HG03103 (cell line): ENCODE data around the gene TBX10.
"Not testable (repeated sequence)": the region's sequence is repeated elsewhere in the genome, so short reads cannot be mapped to it uniquely, and the experiment has no call there.

Source experiments
- ATAC-seq: cut with Tn5 transposase; IDR thresholded peaks from one replicate; pipeline ENCODE4 v1.9.1; 2021; ENCODE audit warnings: low read depth; ENCODE audit not compliant: unreplicated experiment

The TBX10 gene

DNA sequence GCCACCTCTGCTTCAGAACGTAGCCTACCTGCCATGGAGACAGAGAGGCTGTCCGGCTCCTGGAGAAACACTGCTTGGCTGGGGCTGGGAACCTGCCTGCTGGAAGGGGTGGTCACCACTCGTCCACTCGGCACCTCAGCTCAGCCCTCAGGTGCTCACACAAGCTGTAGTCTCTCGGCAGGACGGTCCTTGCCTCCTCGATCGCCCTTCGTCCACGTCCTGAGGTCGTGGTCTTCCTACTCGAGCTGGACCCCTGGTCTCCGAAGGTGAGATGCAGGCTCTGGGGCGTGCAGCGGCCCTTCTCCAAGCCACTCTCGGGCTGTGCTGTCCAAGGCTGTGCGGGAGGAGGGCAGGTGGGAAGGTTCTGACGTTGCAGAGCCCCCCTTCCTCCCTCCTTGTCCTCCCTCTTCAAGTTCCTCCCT lies at the start of gene TBX10:
TSS of gene TBX10 (minus strand) at position 326 of the 422 bp plus-strand sequence. CDS start at position 35, 291 bp downstream.
- ATAC-seq, result no peak

DNA sequence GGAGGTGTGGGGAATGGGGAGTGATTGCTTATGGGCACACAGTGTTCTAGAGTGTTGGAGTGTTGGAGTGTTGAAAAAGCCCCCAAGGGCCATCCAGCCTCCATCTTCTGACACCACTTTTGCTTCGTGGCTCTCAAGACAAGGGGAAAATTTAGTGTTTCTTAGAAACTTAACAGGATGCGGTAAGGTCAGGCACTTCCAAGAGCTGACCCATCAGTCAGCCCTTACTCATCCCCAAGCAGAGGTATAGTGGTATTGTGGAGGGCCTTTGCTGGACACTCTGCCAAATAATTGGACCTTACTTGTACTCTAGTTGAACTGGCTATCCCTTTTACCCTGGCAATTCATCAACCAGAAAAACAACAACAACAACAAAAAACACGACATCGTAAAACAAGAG lies 49.6 kb upstream of the TBX10 start:
- no peak for ATAC-seq

DNA sequence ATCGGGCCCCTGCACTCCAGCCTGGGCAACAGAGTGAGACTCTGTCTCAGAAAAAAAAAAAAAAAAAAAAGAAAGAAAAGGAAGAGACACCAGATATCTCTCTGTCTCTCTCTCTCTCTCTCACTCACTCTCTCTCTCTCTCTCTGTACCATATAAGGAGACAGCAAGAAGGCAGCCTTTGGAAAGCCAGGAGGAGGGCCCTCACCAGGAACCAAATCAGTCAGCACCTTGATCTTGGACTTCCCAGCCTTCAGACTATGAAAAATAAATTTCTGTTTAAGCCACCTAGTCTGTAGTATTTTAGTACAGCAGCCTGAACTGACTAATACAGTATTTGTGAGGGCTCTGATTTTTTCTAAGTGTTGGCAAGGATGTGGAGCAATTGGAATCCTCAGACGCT lies 48.4 kb upstream of the TBX10 start:
- ATAC-seq, result no peak

DNA sequence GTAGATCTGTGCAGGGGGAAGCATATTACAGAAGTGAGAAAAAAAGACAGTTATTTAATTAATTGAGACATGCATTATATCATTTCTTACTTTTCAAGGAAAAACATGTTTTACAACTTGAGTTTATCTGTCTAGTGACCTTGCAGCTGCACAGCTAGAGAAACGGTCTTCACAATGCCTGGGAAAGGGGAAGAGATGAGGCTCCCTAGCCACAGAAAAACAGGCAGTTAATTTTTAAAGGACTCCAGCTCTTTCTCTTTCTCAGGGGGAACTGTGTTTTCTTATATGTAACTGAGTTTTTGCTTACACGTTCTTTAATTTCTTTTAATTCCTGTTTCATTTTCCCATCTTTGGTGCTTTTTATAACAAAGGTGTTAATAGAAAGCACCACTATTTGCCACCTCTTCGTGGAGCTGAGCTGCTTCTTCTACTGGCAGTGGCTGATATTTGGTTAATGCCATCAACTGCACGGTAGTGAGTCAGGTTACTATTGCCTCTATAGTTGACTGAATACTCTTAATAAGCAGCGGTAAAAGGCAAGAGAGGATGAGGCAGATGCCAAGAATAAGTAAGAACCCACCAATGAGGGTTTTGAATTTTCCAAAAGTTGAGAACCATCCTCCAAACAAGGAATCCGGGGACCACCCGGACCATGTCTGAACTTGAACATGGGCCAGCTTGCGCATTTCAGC lies 46.2 kb upstream of the TBX10 start:
- ATAC-seq, result not testable (repeated sequence)

DNA sequence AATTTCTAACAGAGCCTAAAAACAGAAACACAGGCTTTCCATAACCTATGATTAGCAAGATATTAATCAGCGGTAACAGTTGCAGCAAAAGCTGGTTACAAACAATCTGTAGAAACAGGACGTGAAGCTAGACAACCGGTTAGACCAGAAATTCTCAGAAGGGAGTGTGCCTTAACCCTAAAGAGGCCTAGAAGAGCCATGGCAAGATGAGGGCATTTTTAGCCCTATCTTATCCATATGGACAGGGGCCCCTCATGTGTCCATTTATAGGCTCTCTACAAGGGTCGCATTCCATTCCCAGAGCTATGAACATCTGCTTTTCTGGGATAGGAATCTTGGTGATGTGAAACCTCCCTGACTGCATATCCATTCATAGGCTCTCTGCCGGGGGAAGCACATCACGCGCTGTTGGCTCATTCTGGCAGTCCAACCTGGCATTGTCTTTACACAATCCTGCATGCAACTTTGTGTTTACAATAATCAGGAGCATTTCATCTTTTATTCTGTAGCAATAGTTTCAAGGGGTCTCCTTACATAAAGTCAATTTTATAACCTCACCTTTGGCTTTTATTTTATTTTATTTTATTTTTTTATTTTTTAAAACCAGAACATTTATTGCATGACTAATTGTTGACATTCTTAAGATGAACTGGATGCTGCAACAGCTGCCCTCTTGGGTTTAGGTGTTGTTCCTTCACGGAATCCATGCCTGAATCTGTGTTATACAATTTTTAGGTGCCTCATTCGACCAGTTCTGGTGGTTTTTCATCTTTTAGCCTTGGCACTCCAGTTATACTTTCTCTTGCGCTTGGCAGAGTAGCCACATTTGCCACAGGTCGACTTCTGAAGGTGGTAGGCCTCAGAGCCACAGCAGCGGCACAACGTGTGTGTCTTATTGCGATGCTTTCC lies 42.8 kb upstream of the TBX10 start:
- ATAC-seq, result not testable (repeated sequence)

DNA sequence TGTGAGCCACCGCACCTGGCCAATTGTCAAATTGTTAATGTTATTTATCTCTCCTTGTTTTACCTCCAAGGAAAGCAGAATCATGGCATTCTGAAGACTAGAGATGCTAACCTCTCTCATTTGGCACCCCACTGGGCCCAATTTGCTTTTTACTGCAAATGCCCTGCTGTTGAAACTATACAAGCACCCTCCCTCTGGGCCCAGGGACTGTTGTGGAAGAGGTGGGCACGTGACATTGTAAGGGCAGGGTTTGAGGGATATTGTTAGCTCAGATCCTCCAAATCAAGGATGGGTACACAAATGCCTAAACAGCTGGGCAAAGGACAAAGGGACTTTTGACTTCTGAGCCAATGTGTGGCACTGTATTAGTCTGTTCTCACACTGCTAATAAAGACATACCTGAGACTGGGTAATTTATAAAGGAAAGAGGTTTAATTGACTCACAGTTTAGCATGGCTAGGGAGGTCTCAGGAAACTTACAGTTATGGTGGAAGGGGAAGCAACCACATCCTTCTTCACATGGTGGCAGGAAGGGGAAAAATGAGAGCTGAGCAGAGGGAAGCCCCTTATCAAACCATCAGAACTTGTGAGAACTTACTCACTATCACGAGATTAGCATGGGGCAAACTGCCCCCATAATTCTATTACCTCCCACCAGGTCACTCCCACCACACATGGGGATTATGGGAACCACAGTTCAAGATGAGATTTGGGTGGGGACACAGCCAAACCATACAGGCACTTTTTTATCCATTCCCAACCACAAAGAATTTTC lies 41.3 kb upstream of the TBX10 start:
- ATAC-seq, result no peak

DNA sequence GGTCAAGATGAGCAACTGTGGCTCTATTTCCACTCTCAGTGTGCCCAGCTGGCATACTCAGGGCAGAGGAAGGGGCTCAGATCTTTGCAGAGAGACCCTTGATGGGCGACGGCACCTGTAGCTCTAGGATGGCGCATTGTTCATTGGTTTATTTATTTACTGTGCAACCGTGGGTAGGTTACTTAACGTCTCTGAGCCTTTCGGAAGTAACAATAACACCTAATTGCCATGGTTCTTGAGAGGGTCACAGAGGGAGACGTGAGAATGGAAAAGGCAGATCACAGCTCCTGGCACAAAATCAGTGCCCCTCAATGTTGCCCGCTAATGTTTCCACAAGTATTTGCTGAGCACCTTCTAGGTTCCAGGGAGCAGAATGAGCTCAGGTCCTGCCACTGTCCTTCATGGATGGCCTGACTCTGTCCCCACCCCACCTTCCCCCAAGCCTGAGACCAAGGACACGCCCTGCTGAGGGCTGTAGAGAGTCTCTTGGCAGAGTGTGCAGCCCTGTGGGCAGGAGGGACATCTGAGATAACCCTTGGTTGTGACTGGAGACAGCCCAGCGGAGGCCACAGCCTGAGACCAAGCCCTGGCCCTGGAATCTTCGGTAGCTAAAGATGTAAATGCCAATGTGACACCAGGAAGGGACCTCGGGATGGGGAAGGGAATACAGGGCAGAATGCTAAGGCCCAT lies 35.6 kb upstream of the TBX10 start:
- no peak for ATAC-seq

DNA sequence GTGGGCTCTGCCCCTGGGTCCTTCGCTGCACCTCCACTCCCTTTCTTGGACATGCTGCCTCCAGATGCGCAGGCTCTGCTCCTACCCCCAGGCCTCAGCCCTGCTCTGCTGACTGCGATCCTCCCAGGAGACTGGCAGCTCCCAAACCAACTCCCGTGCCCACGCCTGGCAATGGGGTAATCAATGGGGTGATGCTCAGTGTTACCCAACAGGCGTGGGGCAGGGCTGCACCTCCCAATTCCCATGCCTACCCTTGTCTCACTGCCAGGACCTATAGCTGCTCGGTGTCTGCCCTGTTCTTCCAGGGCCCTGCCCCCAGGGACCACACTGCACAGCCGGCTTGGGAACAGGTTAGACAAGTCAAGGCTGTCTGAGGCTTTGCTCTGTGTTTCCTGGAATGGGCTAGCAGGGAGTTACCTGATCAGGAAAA lies 34.9 kb upstream of the TBX10 start, which contains the start of gene ALDH3B2:
TSS of gene ALDH3B2 (minus strand) at position 182 of the 430 bp plus-strand sequence. CDS start 7,688 bp downstream, outside the sequence.
- no peak for ATAC-seq

DNA sequence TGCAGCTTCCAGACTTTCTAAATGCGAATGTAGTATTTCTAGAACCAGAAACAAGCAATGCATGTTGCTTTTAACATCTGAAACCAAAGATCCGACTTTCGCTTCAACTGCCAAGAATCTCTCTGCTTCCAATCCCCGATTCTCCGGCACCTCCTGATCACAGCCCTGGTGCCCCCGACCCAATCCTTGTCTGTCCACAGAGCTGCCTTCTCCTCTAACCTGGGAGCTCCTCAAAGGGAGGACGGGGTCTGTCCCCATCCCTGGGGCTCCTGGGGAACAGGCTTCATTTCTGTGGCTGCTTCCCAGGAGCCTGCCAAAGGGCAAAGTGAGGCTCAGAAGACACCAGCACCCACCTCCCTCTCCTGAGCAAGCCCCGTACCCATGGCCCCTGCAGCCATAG lies 34.3 kb upstream of the TBX10 start:
- ATAC-seq, result no peak

DNA sequence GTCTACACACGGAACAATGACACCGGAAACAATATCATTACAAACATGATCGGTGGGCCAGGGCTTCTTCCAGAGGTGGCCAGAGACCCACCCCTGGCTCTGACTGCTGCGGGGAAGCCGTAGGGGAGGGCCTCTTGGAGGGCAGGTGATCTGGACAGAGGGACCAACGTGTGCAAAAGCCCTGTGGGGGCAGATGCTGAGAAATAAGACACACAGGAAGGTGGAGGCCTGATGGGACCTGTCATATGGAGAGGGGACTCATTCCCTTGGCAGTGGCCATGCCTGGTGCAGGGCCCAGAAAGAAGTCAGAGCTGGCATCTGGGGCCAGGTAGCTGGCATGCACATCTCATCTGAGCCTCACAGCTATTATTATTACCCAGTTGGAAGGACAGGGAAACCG lies 33.8 kb upstream of the TBX10 start:
- no peak for ATAC-seq

DNA sequence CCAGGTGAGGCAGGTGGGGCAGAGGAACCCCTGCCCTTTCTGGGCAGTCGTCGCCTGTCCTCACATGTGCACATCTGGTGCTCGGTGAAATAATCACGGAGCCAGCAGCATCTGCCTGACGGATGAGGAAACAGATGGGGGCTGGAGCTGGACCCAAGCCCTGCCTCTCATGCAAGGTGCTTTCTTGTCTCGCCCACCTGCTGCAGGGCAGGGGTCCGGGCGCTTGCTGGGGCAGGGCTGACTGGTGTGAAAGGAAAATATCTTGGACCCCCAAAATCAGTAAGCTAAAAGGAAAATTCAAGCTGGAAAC lies 31.6 kb upstream of the TBX10 start:
- no peak for ATAC-seq

DNA sequence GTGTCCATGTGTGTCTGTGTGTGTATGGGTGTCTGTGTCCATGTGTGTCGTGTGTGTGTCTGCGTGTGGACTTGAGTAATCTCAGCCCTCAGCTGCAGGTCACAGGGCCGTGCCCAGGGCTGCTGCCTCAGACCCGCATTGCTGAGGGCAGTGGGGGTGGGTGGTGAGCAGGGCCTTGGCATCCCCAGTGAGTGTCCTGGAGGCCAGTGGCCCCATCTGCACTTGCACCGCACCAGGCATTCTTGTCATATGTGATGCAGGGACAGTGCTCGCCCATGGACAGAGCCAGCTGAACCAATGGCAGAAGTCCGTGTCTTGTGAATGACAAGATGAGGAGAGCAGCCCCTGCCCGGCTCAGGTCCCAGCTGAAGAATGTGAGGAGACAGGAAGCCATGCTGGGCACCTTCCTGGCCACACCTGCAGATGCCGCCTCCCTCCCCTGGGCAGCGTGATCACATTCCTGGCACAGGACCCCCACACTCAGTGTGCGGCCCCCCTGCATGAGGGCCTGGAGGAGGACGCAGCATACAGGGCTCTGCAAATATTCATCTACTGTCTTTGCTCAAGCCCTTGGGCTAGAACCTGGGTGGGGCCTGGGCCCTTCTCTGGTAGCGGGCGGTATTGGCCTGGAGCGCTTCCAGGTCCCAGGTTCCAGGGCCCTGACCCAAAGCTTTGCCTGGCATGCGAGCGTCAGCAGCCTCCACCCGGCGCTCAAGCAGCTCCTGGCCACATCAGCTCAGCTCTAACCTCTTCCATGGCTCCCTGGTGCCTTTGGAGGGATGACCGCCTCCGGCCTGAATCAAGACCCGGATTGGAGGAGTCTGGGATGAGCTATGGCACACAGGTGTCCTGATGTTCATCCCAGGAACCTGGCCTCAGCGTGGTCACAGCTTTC lies 31.0 kb upstream of the TBX10 start:
- no peak for ATAC-seq

DNA sequence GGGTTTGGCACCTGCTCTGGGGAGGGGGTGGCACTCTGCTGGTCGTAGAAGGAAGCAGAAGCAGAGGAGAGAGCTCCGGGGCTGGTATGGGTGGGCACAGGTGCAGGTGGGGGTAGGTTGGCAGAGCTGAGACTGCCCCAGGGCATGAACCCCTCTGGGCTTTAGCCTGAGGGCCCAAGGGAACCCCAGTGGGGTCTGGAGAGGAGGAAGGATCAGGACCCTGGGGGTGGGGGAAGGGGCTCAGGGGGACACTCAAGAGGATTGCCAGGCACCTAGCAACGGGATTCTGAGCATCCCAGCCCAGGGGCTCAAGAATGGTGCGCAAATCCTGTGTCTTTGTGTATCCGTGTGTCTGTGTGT lies 28.6 kb upstream of the TBX10 start:
- no peak for ATAC-seq

DNA sequence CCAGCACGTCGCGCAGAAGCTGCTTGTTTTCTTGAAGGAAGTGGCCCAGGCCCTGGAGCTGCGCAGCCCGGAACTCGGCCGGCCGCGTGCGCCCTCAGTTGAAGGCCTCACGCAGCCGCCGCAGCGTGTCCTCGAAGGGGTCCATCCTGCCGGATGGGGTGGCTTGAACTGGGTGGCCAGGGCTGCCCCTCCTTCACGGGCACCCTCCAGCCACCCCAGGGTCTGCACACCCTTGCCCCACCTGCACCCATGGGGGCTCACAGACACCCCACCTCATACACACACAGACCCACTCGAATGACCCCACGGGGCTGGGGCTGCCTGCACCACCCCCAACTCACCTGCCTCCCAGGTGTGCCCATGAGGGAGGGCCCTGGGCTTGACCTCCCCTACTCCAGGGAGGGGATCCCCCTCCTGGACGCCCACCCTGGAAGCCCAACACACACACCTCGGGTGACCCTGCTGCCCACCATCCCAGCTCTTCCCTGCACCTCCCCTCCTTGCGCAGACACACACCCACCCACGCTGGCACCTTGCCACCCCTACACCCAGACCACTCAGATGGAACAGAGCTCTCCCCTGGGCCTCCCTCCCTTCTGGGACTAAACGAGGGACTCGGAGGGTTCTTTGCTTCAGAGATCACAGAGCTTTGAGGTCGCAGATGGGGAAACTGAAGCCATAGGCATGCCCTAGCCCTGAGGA lies 28.1 kb upstream of the TBX10 start:
- no peak for ATAC-seq

DNA sequence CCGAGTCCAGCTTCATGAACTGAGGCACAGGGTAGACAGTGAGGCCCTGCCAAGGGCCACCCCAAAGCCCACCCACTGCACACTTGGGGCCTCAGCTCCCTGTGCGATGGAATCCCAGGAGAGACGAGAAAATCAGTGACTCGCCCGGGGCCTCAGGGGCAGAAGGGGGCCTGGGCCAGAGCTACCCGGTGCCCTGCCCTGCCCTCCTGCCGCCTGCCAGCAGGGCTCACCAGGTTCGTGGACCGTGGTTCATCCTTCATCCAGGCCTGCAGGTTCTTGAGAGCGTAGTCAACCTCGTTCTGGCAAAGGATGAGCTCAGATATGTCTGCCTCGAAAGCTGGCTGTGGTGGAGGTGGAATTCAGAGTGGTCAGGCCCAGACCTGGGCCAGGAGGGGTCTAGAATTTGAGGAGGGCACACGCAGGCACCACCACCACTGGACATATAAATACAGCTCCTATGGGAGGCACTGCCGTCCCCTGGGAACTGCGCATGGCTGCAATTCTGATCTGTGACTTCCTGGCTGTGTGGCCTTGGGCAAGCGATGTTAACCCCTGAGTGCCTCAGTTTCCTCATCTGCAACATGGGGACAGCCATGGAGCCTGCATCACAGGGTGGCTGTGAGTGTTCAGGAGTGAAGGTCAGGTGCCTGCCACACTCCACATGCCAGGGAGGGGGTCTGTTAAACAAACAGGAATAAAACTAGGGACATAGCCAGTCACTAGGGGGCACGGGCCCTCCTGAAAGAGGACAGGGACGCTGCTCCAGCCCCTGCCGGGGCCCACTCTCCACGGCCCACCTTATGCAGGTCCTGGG lies 27.3 kb upstream of the TBX10 start:
- ATAC-seq, result no peak

DNA sequence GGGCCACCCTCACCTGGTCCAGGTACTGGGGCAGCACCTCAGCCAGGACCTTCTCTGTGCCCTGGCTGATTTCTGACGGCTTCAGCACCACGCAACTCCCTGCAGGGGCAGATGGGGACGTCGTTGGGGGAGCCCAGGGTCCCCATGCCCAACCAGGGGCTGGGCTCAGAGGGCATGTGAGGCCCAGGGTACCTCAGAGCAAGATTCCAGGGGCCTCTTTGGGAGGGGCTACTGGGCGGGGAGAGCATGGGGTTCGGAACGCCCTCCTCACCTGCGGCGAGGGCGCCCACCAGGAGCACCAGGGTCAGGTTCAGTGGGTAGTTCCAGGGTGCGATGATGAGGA lies 26.7 kb upstream of the TBX10 start:
- ATAC-seq, result no peak

DNA sequence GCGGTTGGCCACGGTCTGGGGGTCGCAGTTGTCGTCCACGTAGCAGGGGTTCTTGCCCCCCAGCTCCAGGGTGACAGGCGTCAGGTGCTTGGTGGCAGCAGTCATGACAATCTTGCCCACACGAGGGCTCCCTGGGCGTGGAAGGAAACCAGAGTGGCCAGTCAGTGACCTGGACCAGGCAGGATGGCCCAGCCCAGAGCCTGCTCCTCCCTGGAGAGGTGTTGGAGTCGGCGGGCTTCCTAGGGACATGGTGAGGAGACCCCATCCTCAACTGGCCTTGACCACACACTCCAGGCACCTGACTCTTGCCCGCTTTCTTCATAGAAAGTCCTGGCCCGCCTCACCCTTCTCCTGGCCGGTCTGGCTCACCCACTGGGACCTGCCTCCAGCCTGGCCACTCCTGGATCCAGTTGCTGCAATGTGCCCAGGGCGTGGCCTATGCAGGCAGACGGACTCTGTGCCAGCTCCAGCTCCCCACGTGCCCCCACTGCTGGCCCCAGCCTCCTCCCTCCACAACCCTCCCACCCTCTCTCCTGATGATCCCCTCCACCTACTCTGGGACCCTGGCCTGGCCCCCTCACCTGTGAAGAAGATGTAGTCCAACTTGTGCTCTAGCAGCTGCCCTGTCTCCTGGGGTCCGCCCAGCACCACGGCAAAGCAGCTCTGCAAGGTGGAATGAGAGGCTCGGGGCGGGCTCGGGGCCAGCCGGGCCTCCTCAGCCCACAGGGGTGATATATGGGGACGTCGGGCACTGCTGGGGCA lies 26.2 kb upstream of the TBX10 start:
- ATAC-seq, result no peak
